ENCODE measurements around the gene CAMK1D. TPM values are rescaled to one million over a fixed set of nuclear protein-coding genes. Genes with fewer than 3 reads are reported as not detected.

CAMK1D gene
- total and polyA plus RNA-seq, 2 of the 8 experiments (the other 6 are each of a cell fraction or from before 2014, with no cell fraction given), result 3.5 to 10.6 TPM

- no peak for TF ChIP-seq RXRA (IDR thresholded peaks at IDR 0.05; ENCODE audit: insufficient read depth, low read depth, low read length)
- no peak for TF ChIP-seq ATF2 (IDR thresholded peaks at IDR 0.05; ENCODE audit: low read length)
- no peak for TF ChIP-seq JUN (IDR thresholded peaks at IDR 0.05; ENCODE audit: low read depth, low read length)
- TF ChIP-seq SIX5 (IDR thresholded peaks at IDR 0.05; ENCODE audit: low read depth, low read length), result no peak
- TF ChIP-seq SP1 (IDR thresholded peaks at IDR 0.05; ENCODE audit: low read depth, low read length), result no peak
- no peak for TF ChIP-seq BCL11A (IDR thresholded peaks at IDR 0.05; ENCODE audit: low read depth in 2 of 2, low read length in 2 of 2)
Measured at GRCh38 chr10:12355384-12355783, 6.0 kb downstream of the CAMK1D start (continued).

Data from H1 (cell line).